GM23248 (cell line): ENCODE results near the gene SLMAP. TPM values are rescaled to one million over a fixed set of nuclear protein-coding genes. Genes with fewer than 3 reads are reported as not detected.

ENCODE experiments used
- DNase-seq: peaks from one replicate; pipeline ENCODE4 v3.0.0-alpha.2; 2015
- H2AFZ ChIP-seq: fragments of 200-600 bp; sonication (generic); 2 replicates; pipeline ENCODE4 v1.6.1; 2016; ENCODE audit warnings: antibody characterized with exemption
- H3F3A ChIP-seq: fragments of 200-600 bp; sonication (generic); 2 replicates; pipeline ENCODE4 v1.6.1; 2016; ENCODE audit warnings: mild to moderate bottlenecking, antibody characterized with exemption, mixed run types; ENCODE audit not compliant: insufficient read depth
- H3K27ac ChIP-seq: fragments of 200-600 bp; sonication (generic); 2 replicates; pipeline ENCODE4 v1.5.1; 2016; ENCODE audit warnings: mild to moderate bottlenecking
- H3K27me3 ChIP-seq: fragments of 200-600 bp; sonication (generic); replicated peaks from 2 replicates; pipeline ENCODE4 v1.6.1; 2016; ENCODE audit warnings: mild to moderate bottlenecking; ENCODE audit not compliant: insufficient read depth
- H3K36me3 ChIP-seq: fragments of 200-600 bp; sonication (generic); 2 replicates; pipeline ENCODE4 v1.6.1; 2016; ENCODE audit warnings: low read depth, mild to moderate bottlenecking
- H3K4me1 ChIP-seq: fragments of 200-600 bp; sonication (generic); 2 replicates; pipeline ENCODE4 v1.6.1; 2016; ENCODE audit warnings: mild to moderate bottlenecking; ENCODE audit not compliant: insufficient read depth
- H3K4me2 ChIP-seq: fragments of 200-600 bp; sonication (generic); one replicate; pipeline ENCODE4 v1.6.1; 2016; ENCODE audit warnings: mild to moderate bottlenecking; ENCODE audit not compliant: unreplicated experiment
- H3K4me3 ChIP-seq: fragments of 200-600 bp; sonication (generic); 2 replicates; pipeline ENCODE4 v1.5.1; 2016; ENCODE audit warnings: mild to moderate bottlenecking
- H3K79me2 ChIP-seq: fragments of 200-600 bp; sonication (generic); 2 replicates; pipeline ENCODE4 v1.6.1; 2016; ENCODE audit warnings: mild to moderate bottlenecking; ENCODE audit not compliant: insufficient read depth
- H3K9ac ChIP-seq: fragments of 200-600 bp; sonication (generic); 2 replicates; pipeline ENCODE4 v1.6.1; 2016; ENCODE audit warnings: mild to moderate bottlenecking
- H3K9me2 ChIP-seq: fragments of 200-600 bp; sonication (generic); 2 replicates; pipeline ENCODE4 v1.6.1; 2016; ENCODE audit warnings: mixed run types, mild to moderate bottlenecking, moderate library complexity; ENCODE audit not compliant: insufficient read depth
- H3K9me3 ChIP-seq: fragments of 200-600 bp; sonication (generic); one replicate; pipeline ENCODE4 v1.6.1; 2017; ENCODE audit warnings: low read depth
- H4K20me1 ChIP-seq: fragments of 200-600 bp; sonication (generic); 2 replicates; pipeline ENCODE4 v1.6.0; 2016; ENCODE audit not compliant: insufficient read depth
- EZH2 ChIP-seq: fragments of 200-600 bp; sonication (generic); IDR thresholded peaks from 2 replicates; pipeline ENCODE4 v1.6.1; 2018; ENCODE audit warnings: antibody characterized with exemption, mild to moderate bottlenecking; ENCODE audit not compliant: insufficient read depth, poor library complexity, severe bottlenecking
- EZH2phosphoT487 ChIP-seq: fragments of 200-600 bp; sonication (generic); IDR thresholded peaks from 2 replicates; pipeline ENCODE4 v1.6.1; 2018; ENCODE audit warnings: antibody characterized with exemption, moderate library complexity, mild to moderate bottlenecking, low read depth; ENCODE audit not compliant: insufficient read depth
- WGBS, 2 experiments: methylation state at CpG; one replicate each; pipeline ENCODE4 v1.1.6; 2015 to 2017; ENCODE audit warnings: low lambda C conversion rate in 2 of 2, low coverage in 1 of 2; ENCODE audit errors: missing lambda C conversion rate in 2 of 2; 5-methylcytosine and 5-hydroxymethylcytosine counted together
- in situ Hi-C: fragments of 300-500 bp; cut with MboI; formaldehyde crosslinking; loops from 2 replicates; pipeline ENCODE4 v1.15.0; 2020
- polyA plus RNA-seq: library from polyadenylated mRNA; unstranded; fragments of >200 nt; fragmentation: Nextera tagmentation; extraction: Ambion mirVana; gene quantifications from 2 replicates; pipeline ENCODE4 v1.2.1, GENCODE V29; 2016
- total RNA-seq: library from RNA; depleted of rRNA; stranded (reverse); fragments of >200 nt; shearing (Covaris generic); gene quantifications from 2 replicates; pipeline ENCODE4 v1.2.3, GENCODE V29; 2014

SLMAP gene
- total and polyA plus RNA-seq, 2 experiments from 2014 or later = 28.4 to 33.9 TPM

- Histone ChIP-seq H3K27ac (no peak overlapping the region), H3K79me2 (no peaks in the 10 kb centered on the region), H2AFZ (peak overlapping the region; percentile 8; the same call in 1 of the 2 replicates), H3F3A (peaks cover 9% of the 10 kb centered on the region), H3K27me3 (no peaks in the 10 kb centered on the region), H3K36me3 (no peaks in the 10 kb centered on the region), H3K9ac (no peak overlapping the region), H4K20me1 (no peaks in the 10 kb centered on the region), H3K9me2 (no peaks in the 10 kb centered on the region), H3K4me1 (peaks cover 21% of the 10 kb centered on the region), H3K4me2 (no peak overlapping the region), H3K4me3 (no peak overlapping the region), H3K9me3 (no peaks in the 10 kb centered on the region)
- in situ Hi-C loops = no loop called here
- DNase-seq = peak; percentile 47
- 15% methylated on average over 4 of the region's 4 CpGs for WGBS, 2 experiments
- TF ChIP-seq EZH2 (no peak), EZH2phosphoT487 (no peak)
Measured at GRCh38 chr3:57966829-57967228, 210.7 kb downstream of the SLMAP start.

GRCh38 chr3:57967590-57967989, 211.5 kb downstream of the SLMAP start:
- Histone ChIP-seq H3K79me2 (no peaks in the 10 kb centered on the region), H3K9me2 (no peaks in the 10 kb centered on the region), H2AFZ (no peak overlapping the region), H3F3A (peaks cover 9% of the 10 kb centered on the region), H3K4me1 (peaks cover 21% of the 10 kb centered on the region), H3K27ac (no peak overlapping the region), H4K20me1 (no peaks in the 10 kb centered on the region), H3K9ac (no peak overlapping the region), H3K9me3 (no peaks in the 10 kb centered on the region), H3K4me3 (no peak overlapping the region), H3K36me3 (no peaks in the 10 kb centered on the region), H3K27me3 (no peaks in the 10 kb centered on the region), H3K4me2 (no peak overlapping the region)
- DNase-seq = no peak
- 89 to 93% methylated on average over 9 of the region's 9 CpGs for WGBS, 2 experiments
- in situ Hi-C loops = no loop called here
- TF ChIP-seq EZH2 = no peak
- TF ChIP-seq EZH2phosphoT487 = no peak

- DNase-seq = no peak
- in situ Hi-C loops = no loop called here
- Histone ChIP-seq H4K20me1 (no peaks in the 10 kb centered on the region), H3K4me2 (no peak overlapping the region), H3K9ac (no peak overlapping the region), H3K79me2 (no peaks in the 10 kb centered on the region), H3K27me3 (no peaks in the 10 kb centered on the region), H2AFZ (no peak overlapping the region), H3K36me3 (no peaks in the 10 kb centered on the region), H3K4me1 (peaks cover 21% of the 10 kb centered on the region), H3K9me2 (no peaks in the 10 kb centered on the region), H3K4me3 (no peak overlapping the region), H3K9me3 (no peaks in the 10 kb centered on the region), H3F3A (peaks cover 9% of the 10 kb centered on the region), H3K27ac (no peak overlapping the region)
- TF ChIP-seq EZH2phosphoT487 (no peak), EZH2 (no peak)
- WGBS, 2 experiments = 96 to 100% methylated on average over 5 of the region's 5 CpGs
Measured at GRCh38 chr3:57968501-57968900, 212.4 kb downstream of the SLMAP start.

GRCh38 chr3:57971975-57972374, 215.9 kb downstream of the SLMAP start:
- Histone ChIP-seq H3K27ac (no peak overlapping the region), H3K79me2 (no peaks in the 10 kb centered on the region), H3K9me3 (no peaks in the 10 kb centered on the region), H3K9me2 (no peaks in the 10 kb centered on the region), H3K36me3 (no peaks in the 10 kb centered on the region), H3K27me3 (no peaks in the 10 kb centered on the region), H3K9ac (no peak overlapping the region), H3F3A (peaks cover 16% of the 10 kb centered on the region), H3K4me1 (peaks cover 34% of the 10 kb centered on the region), H3K4me2 (no peak overlapping the region), H3K4me3 (no peak overlapping the region), H2AFZ (no peak overlapping the region), H4K20me1 (no peaks in the 10 kb centered on the region)
- 81% methylated on average over 4 of the region's 4 CpGs for WGBS, 2 experiments
- no peak for TF ChIP-seq EZH2phosphoT487
- TF ChIP-seq EZH2 = no peak
- no peak for DNase-seq
- in situ Hi-C loops = no loop called here
